Medulla oblongata (tissue), 1 donor: Measurements from ENCODE around the gene BCL2L13.

Experiments
- DNase-seq: peaks from one replicate; pipeline ENCODE4 v3.0.0-alpha.2; 2015; ENCODE audit errors: extremely low spot score

BCL2L13 gene, protein sequence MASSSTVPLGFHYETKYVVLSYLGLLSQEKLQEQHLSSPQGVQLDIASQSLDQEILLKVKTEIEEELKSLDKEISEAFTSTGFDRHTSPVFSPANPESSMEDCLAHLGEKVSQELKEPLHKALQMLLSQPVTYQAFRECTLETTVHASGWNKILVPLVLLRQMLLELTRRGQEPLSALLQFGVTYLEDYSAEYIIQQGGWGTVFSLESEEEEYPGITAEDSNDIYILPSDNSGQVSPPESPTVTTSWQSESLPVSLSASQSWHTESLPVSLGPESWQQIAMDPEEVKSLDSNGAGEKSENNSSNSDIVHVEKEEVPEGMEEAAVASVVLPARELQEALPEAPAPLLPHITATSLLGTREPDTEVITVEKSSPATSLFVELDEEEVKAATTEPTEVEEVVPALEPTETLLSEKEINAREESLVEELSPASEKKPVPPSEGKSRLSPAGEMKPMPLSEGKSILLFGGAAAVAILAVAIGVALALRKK

DNA sequence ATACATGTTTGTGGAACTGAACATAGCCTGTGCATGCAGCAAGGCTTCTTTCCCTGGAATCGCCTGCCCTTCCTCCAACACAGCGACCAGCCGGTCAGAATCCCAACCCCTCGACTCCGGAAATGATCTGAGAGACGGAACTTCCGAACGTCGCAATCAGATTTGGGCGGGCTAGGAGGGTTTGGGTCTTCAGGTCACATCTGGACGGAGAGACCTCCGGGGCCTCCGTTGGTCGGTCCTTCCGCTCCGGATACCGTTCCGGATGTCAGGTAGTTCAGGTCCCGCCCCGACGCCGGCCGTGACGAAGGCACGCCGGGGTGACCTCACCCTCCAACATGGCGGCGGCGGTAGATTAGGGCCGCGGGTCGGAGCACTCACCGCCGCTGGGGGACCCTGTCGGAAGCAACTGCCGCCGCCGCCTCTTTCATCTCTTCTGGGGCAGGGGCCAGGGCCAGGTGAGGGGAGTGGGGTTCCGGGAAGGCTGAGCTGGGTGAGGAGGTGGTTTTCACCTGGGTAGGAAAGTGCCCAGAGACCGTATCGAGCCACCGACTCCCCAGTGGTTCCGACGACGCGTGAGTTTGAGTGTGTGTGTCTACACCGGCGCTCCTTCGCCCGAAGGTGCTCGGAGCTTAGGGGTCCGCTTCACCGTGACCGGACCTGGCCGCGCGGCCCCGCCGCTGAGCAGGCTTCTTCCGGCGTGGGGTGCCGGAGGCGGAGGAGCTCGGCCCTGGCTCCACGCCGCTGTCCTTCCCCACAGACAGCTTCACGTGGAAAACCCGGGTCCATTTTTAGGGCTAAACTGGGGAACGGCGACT, at the start of gene BCL2L13:
BCL2L13 (plus strand) TSS at position 326 of the 815 bp plus-strand sequence. CDS start 16,955 bp downstream, outside the sequence.
- DNase-seq = peak; percentile 93

GRCh38 chr22:17589810-17590375, 48.7 kb upstream of the BCL2L13 start:
- no peak for DNase-seq

GRCh38 chr22:17590586-17590985, 48.0 kb upstream of the BCL2L13 start:
- no peak for DNase-seq

GRCh38 chr22:17592201-17592600, 46.4 kb upstream of the BCL2L13 start:
- DNase-seq = no peak

- DNase-seq = no peak
Observed at GRCh38 chr22:17596226-17596625, 42.3 kb upstream of the BCL2L13 start.

- no peak for DNase-seq
Observed at GRCh38 chr22:17597217-17597616, 41.3 kb upstream of the BCL2L13 start.

DNA sequence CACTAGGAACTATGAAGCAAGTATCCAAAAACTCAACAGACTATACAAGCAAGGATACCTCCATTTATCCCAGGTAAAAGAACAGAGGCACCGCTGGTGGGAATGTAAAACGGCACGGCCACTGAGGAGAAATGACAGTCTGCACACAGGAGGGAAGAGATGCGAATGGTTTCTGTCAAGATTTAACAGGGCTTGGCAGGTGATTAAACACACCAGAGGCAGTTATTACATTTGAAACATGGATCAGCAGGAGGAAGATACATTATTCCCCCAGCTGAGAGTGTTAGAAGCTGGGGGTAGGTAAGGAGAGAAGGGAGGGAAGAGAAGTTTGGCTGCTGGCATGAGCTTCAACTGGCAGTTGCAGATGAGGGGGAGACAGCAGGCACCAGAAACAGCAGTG, 40.2 kb upstream of the BCL2L13 start:
- no peak for DNase-seq

DNA sequence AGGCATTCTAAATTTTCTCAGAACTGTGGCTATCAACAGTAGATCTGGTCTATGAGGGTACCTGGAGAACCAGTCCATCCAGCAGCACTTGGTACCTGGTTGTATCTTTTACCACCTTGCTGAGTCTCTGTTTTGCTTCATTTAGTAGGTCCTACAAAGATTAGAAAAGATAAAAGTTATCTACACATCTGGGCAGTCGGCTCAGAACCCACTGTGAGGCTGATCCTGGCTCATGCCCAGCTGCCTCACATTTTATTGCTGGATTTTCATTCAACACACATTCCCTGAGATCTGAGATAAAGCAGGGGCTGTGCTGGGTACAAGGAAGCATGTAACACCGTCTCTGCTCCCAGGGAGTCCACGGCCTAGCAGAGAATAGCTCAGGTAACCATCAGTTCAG, 37.5 kb upstream of the BCL2L13 start:
- DNase-seq = no peak

GRCh38 chr22:17603668-17604067, 34.9 kb upstream of the BCL2L13 start:
- DNase-seq = no peak

DNA sequence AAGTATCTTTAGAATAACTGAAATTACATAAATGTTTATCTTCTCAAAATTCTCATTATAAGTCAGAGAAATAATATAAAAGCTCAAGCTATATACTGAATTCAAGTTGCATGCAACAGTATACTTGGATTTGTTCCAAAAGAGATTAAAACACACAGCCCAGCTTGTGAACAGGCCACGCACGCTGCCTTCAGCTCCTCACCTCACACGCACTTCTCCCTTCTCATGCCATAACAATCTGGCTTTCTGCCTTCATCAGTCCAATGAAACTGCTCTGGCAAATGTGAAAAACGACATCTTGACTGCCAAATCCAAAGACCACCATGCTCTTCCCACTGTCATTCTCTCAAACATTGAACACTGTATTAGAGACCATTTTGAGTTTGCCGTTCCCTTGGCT, 32.1 kb upstream of the BCL2L13 start:
- no peak for DNase-seq

GRCh38 chr22:17607891-17608521, 30.6 kb upstream of the BCL2L13 start:
- no peak for DNase-seq

DNA sequence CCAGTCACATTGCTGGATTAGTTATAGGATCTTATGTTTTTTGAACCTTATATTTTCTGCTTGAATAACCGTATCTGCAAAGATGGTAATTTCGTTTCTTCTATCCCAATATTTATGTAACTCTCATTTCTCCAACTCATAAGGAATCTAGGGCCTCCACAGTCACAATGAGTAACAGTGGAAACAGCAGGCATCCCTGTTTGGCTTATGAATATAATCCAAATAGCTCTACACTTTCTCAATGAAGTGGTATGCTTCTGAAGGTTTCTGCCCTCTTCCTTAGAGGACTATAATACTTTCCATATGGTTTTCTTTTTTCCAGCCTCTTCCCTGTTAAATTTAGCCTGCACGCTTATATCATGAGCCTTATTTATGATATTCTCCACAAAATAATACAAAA, 26.5 kb upstream of the BCL2L13 start:
- DNase-seq = no peak

DNA sequence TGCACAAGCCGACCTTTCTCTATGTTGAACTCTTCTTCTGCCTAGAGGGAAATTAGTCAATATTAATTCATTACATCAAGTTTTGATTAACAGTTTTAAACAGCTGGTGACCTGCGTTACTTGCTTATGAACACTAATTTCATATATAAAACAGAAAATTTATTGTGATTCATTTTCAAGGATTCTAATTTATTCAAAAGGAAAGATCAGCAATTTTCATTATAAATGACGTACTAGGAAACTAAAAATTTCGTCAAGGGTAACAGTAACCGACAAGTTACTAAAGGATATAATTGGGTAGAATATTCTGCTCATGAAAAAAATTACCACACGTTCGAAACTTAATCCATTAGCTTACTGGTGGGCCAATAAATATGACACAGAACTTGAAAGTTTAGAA, 25.3 kb upstream of the BCL2L13 start:
- no peak for DNase-seq

DNA sequence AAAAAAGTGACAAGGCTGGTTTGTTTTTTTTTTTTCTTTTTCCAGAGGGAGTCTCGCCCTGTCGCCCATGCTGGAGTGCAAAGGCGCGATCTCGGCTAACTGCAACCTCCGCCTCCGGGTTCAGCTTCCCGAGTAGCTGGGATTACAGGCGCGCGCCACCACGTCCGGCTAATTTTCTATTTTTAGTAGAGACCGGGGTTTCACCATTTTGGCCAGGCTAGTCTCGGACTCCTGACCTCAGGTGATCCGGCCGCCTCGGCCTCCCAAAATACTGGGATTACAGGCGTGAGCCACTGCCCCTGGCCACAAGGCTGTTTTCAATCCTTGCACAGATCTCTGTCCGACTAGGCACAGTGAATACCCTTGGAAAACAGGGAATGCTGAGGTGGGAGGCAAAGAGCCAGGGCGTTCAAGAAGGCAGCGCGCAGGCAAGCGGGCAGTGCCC, 10.6 kb upstream of the BCL2L13 start:
- peak; percentile 17 for DNase-seq

GRCh38 chr22:17628406-17629172, 10.0 kb upstream of the BCL2L13 start, which contains the start of gene ATP6V1E1:
Gene ATP6V1E1 (minus strand): TSS chr22:17628749. CDS start chr22:17628635, 114 bp downstream.
- peak; percentile 98 for DNase-seq

DNA sequence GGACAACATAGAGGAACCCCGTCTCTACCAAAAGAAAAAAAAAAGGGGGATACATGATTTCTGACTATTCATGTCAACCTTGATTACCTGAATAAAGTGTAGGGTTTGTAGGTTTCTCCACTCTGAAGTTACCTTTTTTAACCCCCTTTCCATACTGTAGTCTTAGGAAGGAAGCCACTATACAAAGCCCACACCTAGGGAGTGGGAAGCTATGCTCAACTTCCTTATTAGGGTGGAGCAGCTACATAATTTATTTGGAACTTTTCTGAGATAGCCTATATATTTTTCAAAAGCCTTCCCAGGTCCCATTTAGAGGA, 9.4 kb upstream of the BCL2L13 start:
- no peak for DNase-seq

DNA sequence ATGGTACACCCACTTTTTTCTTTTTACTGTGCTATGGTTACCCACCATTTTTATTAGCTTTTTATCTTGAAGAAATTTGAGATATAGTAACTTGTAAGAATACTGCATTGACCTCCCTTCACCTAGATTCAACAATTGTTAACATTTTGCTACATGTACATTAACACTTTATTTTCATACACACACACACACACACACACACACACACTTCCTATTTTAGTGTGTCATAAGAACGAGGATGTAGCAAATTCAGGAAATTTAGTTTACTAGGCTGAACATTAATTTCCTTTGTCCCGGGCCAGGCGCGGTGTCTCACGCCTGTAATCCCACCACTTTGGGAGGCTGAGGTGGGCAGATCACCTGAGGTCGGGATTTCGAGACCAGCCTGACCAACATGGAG, 8.9 kb upstream of the BCL2L13 start:
- no peak for DNase-seq

- no peak for DNase-seq
Observed at GRCh38 chr22:17631076-17631565, 7.4 kb upstream of the BCL2L13 start.

GRCh38 chr22:17633217-17633997, 5.2 kb upstream of the BCL2L13 start:
- DNase-seq = no peak

DNA sequence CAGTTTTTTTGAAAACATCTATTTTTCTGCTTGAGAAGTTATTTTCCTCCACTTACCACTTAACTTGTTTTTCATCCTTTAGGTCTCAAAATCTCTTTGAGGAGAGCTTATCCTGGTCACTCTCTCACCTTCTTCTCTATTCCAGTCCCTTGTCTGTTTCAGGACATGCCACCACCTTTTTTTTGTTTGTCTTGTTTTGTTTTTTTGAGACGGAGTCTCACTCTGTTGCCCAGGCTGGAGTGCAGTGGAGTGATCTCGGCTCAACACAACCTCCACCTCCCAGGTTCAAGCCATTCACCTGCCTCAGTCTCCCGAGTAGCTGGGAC, 4.6 kb upstream of the BCL2L13 start:
- DNase-seq = no peak
